HG02759 (cell line): ENCODE data around the gene MRPL52.
"Not testable (repeated sequence)": the region's sequence is repeated elsewhere in the genome, so short reads cannot be mapped to it uniquely, and the experiment has no call there.

Experiments used
- ATAC-seq: cut with Tn5 transposase; IDR thresholded peaks from one replicate; pipeline ENCODE4 v1.9.1; 2021; ENCODE audit warnings: mild to moderate bottlenecking, moderate library complexity; ENCODE audit not compliant: unreplicated experiment

MRPL52 gene

GRCh38 chr14:22808388-22809209, 21.1 kb upstream of the MRPL52 start:
- ATAC-seq: no peak

- ATAC-seq: no peak
Measured at GRCh38 chr14:22811722-22812121, 18.0 kb upstream of the MRPL52 start.

GRCh38 chr14:22812744-22813143, 16.9 kb upstream of the MRPL52 start:
- ATAC-seq: no peak

DNA sequence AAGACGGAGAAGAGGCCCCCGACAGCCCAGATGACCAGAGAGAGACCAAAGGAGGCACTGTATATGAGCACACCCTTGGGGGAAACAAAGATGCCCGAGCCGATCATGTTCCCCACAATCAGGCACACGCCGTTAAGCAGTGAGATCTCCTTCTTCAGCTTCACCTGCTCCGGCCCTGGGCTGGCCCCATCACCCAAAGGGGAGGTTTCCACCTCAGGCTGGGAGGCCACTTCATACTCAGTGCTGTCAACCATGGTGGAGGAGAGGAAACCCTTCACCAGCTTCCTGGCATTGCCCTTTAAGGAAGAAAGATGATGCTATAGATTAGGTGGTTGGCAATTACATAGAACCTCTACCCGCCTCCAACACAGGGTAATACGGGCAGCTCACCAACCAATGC, 16.5 kb upstream of the MRPL52 start:
- no peak for ATAC-seq

DNA sequence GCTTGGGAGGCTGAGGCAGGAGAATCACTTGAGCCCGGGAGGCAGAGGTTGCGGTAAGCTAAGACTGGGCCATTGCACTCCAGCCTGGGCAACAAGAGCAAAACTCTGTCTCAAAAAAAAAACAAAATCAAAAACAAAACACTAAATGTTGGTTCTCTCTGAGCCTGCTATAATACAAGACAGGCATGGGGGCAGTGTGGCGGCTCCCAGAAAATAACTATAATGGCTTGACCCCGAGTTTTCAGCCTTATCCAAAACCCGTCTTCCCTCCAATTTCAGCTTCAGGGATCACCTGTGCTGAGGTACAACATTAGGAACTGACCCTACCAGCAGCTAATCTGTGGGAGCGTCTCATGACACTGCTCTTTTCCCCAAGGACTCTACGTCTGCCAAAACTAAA, 15.3 kb upstream of the MRPL52 start:
- no peak for ATAC-seq

- no peak for ATAC-seq
Measured at GRCh38 chr14:22814941-22815713, 14.6 kb upstream of the MRPL52 start, which contains the start of gene SLC7A7. Gene SLC7A7, minus strand, starts transcription at chr14:22815435. Its CDS starts 2,037 bp downstream, at chr14:22813398.

- ATAC-seq: peak; percentile 27
Measured at GRCh38 chr14:22819151-22819988, 10.3 kb upstream of the MRPL52 start.

GRCh38 chr14:22820731-22821130, 9.0 kb upstream of the MRPL52 start:
- ATAC-seq: no peak

GRCh38 chr14:22821193-22822015, 8.3 kb upstream of the MRPL52 start:
- ATAC-seq: no peak

- no peak for ATAC-seq
Measured at GRCh38 chr14:22822016-22822570, 7.6 kb upstream of the MRPL52 start.

DNA sequence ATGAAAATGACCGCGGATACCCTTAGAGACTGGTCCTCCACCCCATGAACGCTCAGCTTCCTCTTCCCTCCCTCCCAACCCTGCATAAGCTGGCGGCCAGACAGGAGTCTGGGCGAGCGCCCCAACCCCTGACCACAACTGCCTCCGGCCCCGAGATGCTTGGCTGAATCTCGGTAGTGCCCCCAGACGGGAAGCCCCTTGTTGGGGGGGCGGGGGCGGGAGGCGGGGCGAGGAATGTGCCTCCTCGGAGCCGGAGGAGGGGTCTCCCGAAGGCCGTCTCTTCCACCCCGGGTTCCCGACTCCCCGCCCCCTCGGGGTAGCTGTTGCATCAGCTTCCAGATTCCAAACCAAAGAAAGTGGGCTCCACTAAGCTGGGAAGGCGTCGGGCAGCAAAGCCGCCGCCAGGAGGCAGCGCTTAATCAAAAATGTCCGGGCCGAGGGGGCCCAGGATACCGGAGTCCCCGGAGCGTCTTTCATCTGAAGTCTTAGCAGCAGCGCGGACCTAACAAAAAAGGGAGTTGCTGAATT, 7.1 kb upstream of the MRPL52 start:
- ATAC-seq: peak; percentile 63

- no peak for ATAC-seq
Measured at GRCh38 chr14:22824711-22825359, 4.9 kb upstream of the MRPL52 start.

- not testable (repeated sequence) for ATAC-seq
Measured at GRCh38 chr14:22829076-22829660, 519 bp upstream of the MRPL52 start.

DNA sequence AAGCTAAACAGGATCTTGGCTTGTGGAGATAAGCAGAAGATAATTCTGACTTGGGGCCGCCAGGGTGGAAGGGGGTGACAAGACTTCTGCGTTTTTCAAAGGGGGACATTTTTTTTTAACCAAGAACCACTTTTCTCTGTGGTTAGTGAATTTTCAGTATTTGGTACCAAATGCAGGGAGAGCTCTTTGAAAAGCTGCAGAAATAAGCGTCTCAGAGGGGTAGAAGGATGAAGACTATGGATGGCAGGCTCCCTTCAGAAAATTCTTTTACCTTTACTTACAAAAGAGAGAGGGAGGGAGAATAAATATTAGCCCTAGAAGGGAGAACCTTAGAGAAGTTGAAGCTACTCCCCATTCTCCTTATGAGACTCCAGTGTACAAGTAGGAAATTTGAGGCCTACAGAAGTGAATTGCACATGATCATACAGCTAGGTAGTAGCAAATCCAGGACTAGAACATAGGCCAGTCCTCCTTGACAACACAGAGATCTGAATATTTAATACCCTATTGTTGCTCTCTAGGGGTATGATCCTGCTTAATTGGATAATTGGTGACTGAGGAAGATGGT, 840 bp downstream of the MRPL52 start:
- no peak for ATAC-seq

DNA sequence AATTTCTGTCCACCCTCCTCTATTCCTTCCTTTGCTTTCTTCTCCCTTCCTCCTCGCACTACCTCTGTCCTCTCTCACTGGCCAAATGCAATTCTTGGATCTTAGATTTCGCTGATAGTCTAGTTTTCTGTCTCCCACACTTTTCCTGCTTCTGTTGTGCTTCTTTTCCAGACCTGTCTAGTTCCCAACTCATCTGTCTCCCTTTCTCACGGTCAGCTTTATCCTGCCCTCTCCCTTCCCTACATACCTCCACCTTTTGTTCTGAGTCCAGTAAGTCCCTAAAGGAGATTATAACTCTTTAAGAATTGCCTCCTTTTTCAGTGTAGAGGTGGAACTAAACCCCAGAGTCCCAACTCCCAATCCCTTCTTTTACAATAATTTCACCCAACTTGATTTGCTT, 5.8 kb downstream of the MRPL52 start:
- ATAC-seq: no peak

DNA sequence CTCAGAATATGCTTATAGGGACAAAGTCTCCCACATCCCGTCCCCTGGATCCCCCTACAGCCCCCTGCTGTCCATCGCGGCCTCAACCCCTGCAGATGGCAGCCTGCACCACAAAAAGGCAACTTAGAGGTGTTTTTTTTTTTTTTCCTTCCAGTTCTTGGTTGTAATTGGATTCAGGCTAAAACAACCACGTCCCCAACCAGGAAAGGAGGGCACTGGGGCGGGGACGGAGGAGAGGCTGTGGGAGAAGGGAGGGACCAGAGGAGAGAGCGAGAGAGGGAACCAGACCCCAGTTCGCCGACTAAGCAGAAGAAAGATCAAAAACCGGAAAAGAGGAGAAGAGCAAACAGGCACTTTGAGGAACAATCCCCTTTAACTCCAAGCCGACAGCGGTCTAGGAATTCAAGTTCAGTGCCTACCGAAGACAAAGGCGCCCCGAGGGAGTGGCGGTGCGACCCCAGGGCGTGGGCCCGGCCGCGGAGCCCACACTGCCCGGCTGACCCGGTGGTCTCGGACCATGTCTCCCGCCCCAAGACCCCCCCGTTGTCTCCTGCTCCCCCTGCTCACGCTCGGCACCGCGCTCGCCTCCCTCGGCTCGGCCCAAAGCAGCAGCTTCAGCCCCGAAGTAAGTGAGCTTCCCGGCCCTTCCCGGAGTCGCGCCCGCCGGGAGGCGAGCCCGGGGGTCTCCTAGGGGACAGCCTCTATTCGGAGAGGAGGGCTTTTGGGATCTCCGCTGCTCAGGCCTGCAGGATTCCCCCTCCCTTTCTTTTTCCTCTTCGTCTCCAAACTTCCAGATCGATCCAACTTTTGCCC, 6.8 kb downstream of the MRPL52 start, which contains the start of gene MMP14:
Gene MMP14 (plus strand): TSS at position 285 of the 813 bp plus-strand sequence. CDS start 233 bp downstream, at position 518.
- ATAC-seq: no peak

DNA sequence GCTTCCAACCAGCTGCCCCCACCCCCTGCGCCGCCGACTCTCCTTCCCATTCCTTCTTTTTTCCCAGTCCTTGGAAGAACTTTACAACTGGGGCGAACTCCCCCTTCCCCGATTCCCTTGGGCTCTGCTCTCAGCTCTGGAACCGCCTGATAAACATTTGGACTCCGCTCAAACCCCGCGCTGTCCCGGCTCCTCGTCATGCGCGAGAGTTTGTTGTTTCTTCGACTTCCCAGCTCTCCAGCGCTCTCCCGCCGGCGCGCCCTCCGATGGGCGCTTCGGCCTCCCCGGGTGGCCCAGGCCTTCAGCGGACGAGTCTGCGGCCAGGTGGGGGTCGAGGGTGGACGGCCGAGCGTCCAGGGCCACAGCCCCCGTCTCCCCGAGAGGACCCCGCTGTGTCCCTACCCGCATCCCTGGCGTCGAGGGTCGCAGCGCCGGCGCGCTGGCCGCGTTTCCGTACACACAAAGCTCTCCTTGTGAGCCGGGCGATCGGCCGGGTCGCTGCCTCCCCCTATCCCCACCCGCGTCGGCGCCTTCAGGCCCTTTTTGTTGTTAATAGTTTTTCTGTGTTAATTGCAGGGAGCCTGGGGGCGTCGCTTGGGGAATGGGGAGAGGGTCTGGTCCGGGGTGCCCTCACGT, 7.5 kb downstream of the MRPL52 start:
- no peak for ATAC-seq
